ENCODE data around the gene MAOA.
A peak's percentile ranks its signal among the peaks of the same experiment; 100 is the strongest.

MAOA gene

GRCh38 chrX:43743100-43743822 is 87.2 kb downstream of the MAOA start:
- Mint-ChIP-seq H3K36me3 (ENCODE audit: low read depth) (no peaks in the 10 kb centered on the region), H3K4me3 (no peak overlapping the region)

GRCh38 chrX:43744284-43744683 is 88.2 kb downstream of the MAOA start:
- Mint-ChIP-seq H3K4me3 (no peak overlapping the region), H3K27ac (peak overlapping the region; percentile 55 to 91 (median 59)), H3K27me3 (ENCODE audit: low read depth) (no peaks in the 10 kb centered on the region), H3K4me1 (peaks cover 27% of the 10 kb centered on the region), H3K9me3 (no peaks in the 10 kb centered on the region), H3K36me3 (ENCODE audit: low read depth) (no peaks in the 10 kb centered on the region)
- TF ChIP-seq CTCF (IDR thresholded peaks at IDR 0.05; ENCODE audit: unreplicated experiment in 3 of 3): no peak

More at GRCh38 chrX:43743100-43743822, 87.2 kb downstream of the MAOA start:
- no peak overlapping the region for H3K27ac Mint-ChIP-seq
- H3K4me1 Mint-ChIP-seq: peaks cover 27% of the 10 kb centered on the region
- H3K27me3 Mint-ChIP-seq (ENCODE audit: low read depth): no peaks in the 10 kb centered on the region
- no peaks in the 10 kb centered on the region for H3K9me3 Mint-ChIP-seq
- TF ChIP-seq CTCF (IDR thresholded peaks at IDR 0.05; ENCODE audit: unreplicated experiment in 3 of 3): no peak

- H3K27ac Mint-ChIP-seq: peak overlapping the region; percentile 19 to 86 (median 33)
- H3K36me3 Mint-ChIP-seq (ENCODE audit: low read depth): no peaks in the 10 kb centered on the region
- no peak for TF ChIP-seq CTCF (IDR thresholded peaks at IDR 0.05; ENCODE audit: unreplicated experiment in 3 of 3)
- H3K27me3 Mint-ChIP-seq (ENCODE audit: low read depth): peaks cover 3% of the 10 kb centered on the region
- no peak overlapping the region for H3K4me3 Mint-ChIP-seq
- no peaks in the 10 kb centered on the region for H3K9me3 Mint-ChIP-seq
- H3K4me1 Mint-ChIP-seq: peaks cover 27% of the 10 kb centered on the region
Measured at GRCh38 chrX:43745938-43746721, 90.0 kb downstream of the MAOA start.

GRCh38 chrX:43747476-43747875 is 91.4 kb downstream of the MAOA start:
- no peak overlapping the region for H3K4me3 Mint-ChIP-seq
- H3K4me1 Mint-ChIP-seq: peaks cover 27% of the 10 kb centered on the region

GRCh38 chrX:43750248-43750676 is 94.2 kb downstream of the MAOA start:
- Mint-ChIP-seq H3K4me1 (peaks cover 10% of the 10 kb centered on the region), H3K9me3 (no peaks in the 10 kb centered on the region), H3K27ac (no peak overlapping the region), H3K27me3 (ENCODE audit: low read depth) (peaks cover 3% of the 10 kb centered on the region), H3K4me3 (no peak overlapping the region), H3K36me3 (ENCODE audit: low read depth) (no peaks in the 10 kb centered on the region)
- peak; percentile 56 to 67 (median 60) for TF ChIP-seq CTCF (IDR thresholded peaks at IDR 0.05; ENCODE audit: unreplicated experiment in 3 of 3)

More at GRCh38 chrX:43747476-43747875, 91.4 kb downstream of the MAOA start:
- TF ChIP-seq CTCF (IDR thresholded peaks at IDR 0.05; ENCODE audit: unreplicated experiment in 3 of 3): no peak
- peaks cover 3% of the 10 kb centered on the region for H3K27me3 Mint-ChIP-seq (ENCODE audit: low read depth)
- H3K36me3 Mint-ChIP-seq (ENCODE audit: low read depth): no peaks in the 10 kb centered on the region
- H3K27ac Mint-ChIP-seq: no peak overlapping the region
- no peaks in the 10 kb centered on the region for H3K9me3 Mint-ChIP-seq
